K562 (cell line): ENCODE measurements around the gene RNU6-1. TPM values are rescaled to one million over a fixed set of nuclear protein-coding genes. Genes with fewer than 3 reads are reported as not detected.

Experiments used
- ATAC-seq: fragments of 200-7000 bp; cut with Tn5 transposase; 3 replicates; pipeline ENCODE4 v1.9.1; 2020; ENCODE audit warnings: moderate library complexity
- BruUV-seq: library from RNA; stranded (reverse); fragments of 400-500 nt; replicated peaks from 2 replicates; lab custom pipeline; 2021; lab: Mats Ljungman, UMichigan
- CTCF ChIA-PET: fragments of 300-600 bp; formaldehyde crosslinking; extraction: SDS; loops from one replicate; lab custom pipeline; 2021; ENCODE audit warnings: low intra/inter-chr PET ratio; lab: Yijun Ruan, JAX
- POLR2A ChIA-PET: fragments of 300-600, 350-650 bp; sonication (Branson Sonifier 250); formaldehyde crosslinking; extraction: SDS; loops from one replicate; lab custom pipeline; 2021; ENCODE audit warnings: antibody characterized with exemption, inconsistent platforms; lab: Yijun Ruan, JAX
- DNase-seq, 4 experiments: peaks; one replicate each; pipeline versions ENCODE4 v3.0.0 to v3.0.0-alpha.2; 2011 to 2018; ENCODE audit warnings: low spot score in 3 of 4, mixed read lengths in 3 of 4; ENCODE audit errors: extremely low read depth in 1 of 4
- FAIRE-seq: peaks from 2 replicates; lab custom pipeline; 2011; peaks lifted over from hg19 to GRCh38; lab: Jason Lieb, UNC
- H2AFZ ChIP-seq: 2 replicates; pipeline ENCODE4 v1.6.0; 2011; ENCODE audit warnings: low read depth, low read length, control low read depth, inconsistent platforms
- H3K27ac ChIP-seq: fragments of 200-600 bp; 3 replicates; pipeline ENCODE4 v1.8.0; 2011; ENCODE audit warnings: low read depth, mild to moderate bottlenecking, control low read depth, inconsistent platforms, low read length, moderate library complexity, mixed read lengths; ENCODE audit errors: extremely low read depth
- H3K27me3 ChIP-seq, 2 experiments: fragments of 300-600 bp in 1 of 2; 2 replicates in 1 of 2; 3 replicates in 1 of 2; pipeline versions ENCODE4 v1.6.0 to v1.8.0; 2011; ENCODE audit warnings: inconsistent platforms in 2 of 2, low read length in 2 of 2, mild to moderate bottlenecking in 1 of 2, mixed read lengths in 1 of 2, moderate library complexity in 1 of 2; ENCODE audit not compliant: control insufficient read depth in 2 of 2, insufficient read depth in 2 of 2
- H3K36me3 ChIP-seq: fragments of 300-600 bp; 3 replicates; pipeline ENCODE4 v1.8.0; 2011; ENCODE audit warnings: mild to moderate bottlenecking, low read length, inconsistent platforms; ENCODE audit not compliant: control insufficient read depth, insufficient read depth
- H3K4me1 ChIP-seq, 2 experiments: fragments of 200-600 bp in 1 of 2; replicated peaks in 1 of 2; 2 replicates in 1 of 2; 3 replicates in 1 of 2; pipeline versions ENCODE4 v1.5.1 to v1.8.0; 2011; ENCODE audit warnings: inconsistent platforms in 2 of 2, low read length in 2 of 2, mild to moderate bottlenecking in 1 of 2, mixed read lengths in 1 of 2, moderate library complexity in 1 of 2; ENCODE audit not compliant: control insufficient read depth in 2 of 2, insufficient read depth in 2 of 2
- H3K4me2 ChIP-seq: 2 replicates; pipeline ENCODE4 v1.6.1; 2011; ENCODE audit warnings: low read length, control low read depth, inconsistent platforms, mixed read lengths; ENCODE audit not compliant: insufficient read depth
- H3K4me3 ChIP-seq: fragments of 200-600 bp; sonication (generic), shearing (Covaris generic); 2 replicates; pipeline ENCODE4 v1.5.1; 2016; ENCODE audit warnings: control low read depth, inconsistent platforms
- H3K79me2 ChIP-seq: fragments of 200-600 bp; 3 replicates; pipeline ENCODE4 v1.8.0; 2011; ENCODE audit warnings: low read length, inconsistent platforms; ENCODE audit not compliant: control insufficient read depth, insufficient read depth
- H3K9ac ChIP-seq, 2 experiments: 2 replicates each; pipeline versions ENCODE4 v1.6.0 to v1.6.1; 2011; ENCODE audit warnings: low read depth in 2 of 2, low read length in 2 of 2, control low read depth in 1 of 2, inconsistent platforms in 1 of 2, mild to moderate bottlenecking in 1 of 2, mixed read lengths in 1 of 2; ENCODE audit not compliant: insufficient read depth in 1 of 2
- H3K9me1 ChIP-seq: one replicate; pipeline ENCODE4 v1.6.0; 2011; ENCODE audit warnings: inconsistent platforms, mild to moderate bottlenecking, low read length, moderate library complexity; ENCODE audit not compliant: control insufficient read depth, insufficient read depth
- H3K9me3 ChIP-seq: replicated peaks from 2 replicates; pipeline ENCODE4 v1.5.1; 2011; ENCODE audit warnings: low read depth, low read length, inconsistent platforms; ENCODE audit not compliant: control insufficient read depth, insufficient read depth
- H4K20me1 ChIP-seq: replicated peaks from 2 replicates; pipeline ENCODE4 v1.6.1; 2011; ENCODE audit warnings: low read length, inconsistent platforms, mixed read lengths; ENCODE audit not compliant: control insufficient read depth, insufficient read depth
- CBX3 ChIP-seq, 2 experiments: IDR thresholded peaks; 1 replicate in 1 of 2; 2 replicates in 1 of 2; pipeline ENCODE4 v1.6.1; 2012; ENCODE audit warnings: inconsistent platforms in 2 of 2, low read length in 2 of 2, borderline replicate concordance in 1 of 2, control low read depth in 1 of 2
- PRPF4 ChIP-seq: fragments of 200-400 bp; formaldehyde crosslinking; IDR thresholded peaks from one replicate; pipeline ENCODE4 v1.6.1; 2017; ENCODE audit warnings: low read length, low read depth, mild to moderate bottlenecking; ENCODE audit not compliant: insufficient read depth, poor library complexity, severe bottlenecking
- WGBS: fragments of 100-300 bp; shearing (Covaris generic); methylation state at CpG from one replicate; pipeline ENCODE4 v1.1.6; 2016; ENCODE audit warnings: low coverage, mixed read lengths; ENCODE audit not compliant: insufficient coverage; ENCODE audit errors: missing lambda C conversion rate; 5-methylcytosine and 5-hydroxymethylcytosine counted together
- in situ Hi-C: fragments of 300-500 bp; cut with MboI; formaldehyde crosslinking; loops from 4 replicates; pipeline ENCODE4 v1.15.0; 2018; ENCODE audit warnings: inconsistent platforms, mixed read lengths
- intact Hi-C: fragments of 100-400 bp; cut with micrococcal nuclease; formaldehyde crosslinking; loops from 2 replicates; pipeline ENCODE4 v1.14.2; 2022
- polyA plus RNA-seq, 8 experiments: library from polyadenylated mRNA; depleted of rRNA in 4 of 8; stranded (reverse) in 5 of 8; unstranded in 3 of 8; fragments of >200 nt; fragmentation: Nextera tagmentation in 2 of 8; fragmentation: Illumina TruSeq in 1 of 8; extraction: Ambion mirVana in 2 of 8; extraction: Trizol in 1 of 8; gene quantifications; 2 replicates each; pipeline versions ENCODE4 v1.2.1 to v1.2.3, GENCODE V29; 2011 to 2014; ENCODE audit warnings: inconsistent platforms in 1 of 8, missing spikeins in 1 of 8
- total RNA-seq, 7 experiments: library from RNA; depleted of rRNA in 6 of 7; stranded (reverse); fragments of >200 nt in 6 of 7; fragmentation: Illumina TruSeq in 2 of 7; extraction: Trizol in 2 of 7; gene quantifications; 2 replicates each; pipeline versions ENCODE4 v1.2.1 to v1.2.3, GENCODE V29; 2011 to 2021; ENCODE audit warnings: low replicate concordance in 1 of 7
- TF ChIP-seq, protein P1 (sequence below): fragments of 250-450 bp; sonication (Bioruptor Pico); IDR thresholded peaks from 2 replicates; pipeline ENCODE4 v1.8.0; 2021; ENCODE audit warnings: moderate library complexity, mild to moderate bottlenecking, inconsistent platforms
- TF ChIP-seq, protein P2 (sequence below): sonication (generic); formaldehyde crosslinking; IDR thresholded peaks from 2 replicates; pipeline ENCODE4 v1.5.0; 2020; ENCODE audit warnings: missing genetic modification reagents

The RNU6-1 gene
- total and polyA plus RNA-seq, 9 of the 15 experiments (the other 6 are each of a cell fraction or from before 2014, with no cell fraction given) = not detected

DNA sequence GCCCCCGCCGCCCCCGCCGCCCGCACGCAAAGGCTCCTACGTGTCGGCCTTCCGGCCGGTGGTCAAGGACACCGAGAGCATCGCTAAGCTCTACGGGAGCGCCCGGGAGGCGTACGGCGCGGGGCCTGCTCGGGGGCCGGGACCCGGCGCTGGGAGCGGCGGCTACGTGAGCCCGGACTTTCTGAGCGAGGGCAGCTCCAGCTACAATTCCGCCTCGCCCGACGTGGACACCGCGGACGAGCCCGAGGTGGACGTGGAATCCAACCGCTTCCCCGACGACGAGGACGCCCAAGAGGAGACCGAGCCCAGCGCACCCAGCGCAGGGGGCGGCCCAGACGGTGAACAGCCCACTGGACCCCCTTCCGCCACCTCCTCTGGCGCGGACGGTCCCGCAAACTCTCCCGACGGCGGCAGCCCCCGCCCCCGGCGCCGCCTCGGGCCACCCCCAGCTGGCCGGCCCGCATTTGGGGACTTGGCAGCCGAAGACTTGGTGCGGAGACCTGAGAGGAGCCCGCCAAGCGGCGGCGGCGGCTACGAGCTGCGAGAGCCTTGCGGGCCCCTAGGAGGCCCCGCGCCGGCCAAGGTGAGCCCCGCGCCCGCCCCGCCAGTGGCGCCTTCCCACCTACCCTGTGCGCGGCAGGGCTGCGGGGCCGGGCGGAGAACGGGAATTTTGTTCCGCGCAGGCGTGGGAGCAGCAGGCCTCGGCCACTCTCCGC, 12.1 kb downstream of the RNU6-1 start:
- in situ Hi-C loops (no loop called here), intact Hi-C loops (no loop called here)
- POLR2A ChIA-PET = no interaction called here
- Histone ChIP-seq H3K9me3 (no peaks in the 10 kb centered on the region; the same call in 1 of the 2 replicates), H3K27ac (no peak overlapping the region), H3K79me2 (no peaks in the 10 kb centered on the region), H3K9me1 (no peaks in the 10 kb centered on the region), H3K4me2 (no peak overlapping the region), H3K36me3 (no peaks in the 10 kb centered on the region), H2AFZ (no peak overlapping the region), H3K4me1 (peaks cover 0 to 26% of the 10 kb centered on the region in 2 experiments; a peak in 2 of 5 replicates), H3K4me3 (no peak overlapping the region), H3K9ac (no peak overlapping the region), H4K20me1 (peaks cover 1% of the 10 kb centered on the region), H3K27me3 (peaks cover 15 to 27% of the 10 kb centered on the region in 2 experiments; a peak in 4 of 5 replicates)
- no peak for ATAC-seq
- BruUV-seq = no TSS peak
- WGBS = 91% methylated on average over 8 of the region's 91 CpGs
- CTCF ChIA-PET = no interaction called here
- FAIRE-seq = no peak
- TF ChIP-seq PRPF4 (no peak), CBX3 (IDR thresholded peaks at IDR 0.05; ENCODE audit: borderline replicate concordance in 1 of 2, low read length in 2 of 2) (no peak)
- TF ChIP-seq, protein P1, sequence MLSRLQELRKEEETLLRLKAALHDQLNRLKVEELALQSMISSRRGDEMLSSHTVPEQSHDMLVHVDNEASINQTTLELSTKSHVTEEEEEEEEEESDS (CRISPR knock-in tag) = no peak
- TF ChIP-seq, protein P2, sequence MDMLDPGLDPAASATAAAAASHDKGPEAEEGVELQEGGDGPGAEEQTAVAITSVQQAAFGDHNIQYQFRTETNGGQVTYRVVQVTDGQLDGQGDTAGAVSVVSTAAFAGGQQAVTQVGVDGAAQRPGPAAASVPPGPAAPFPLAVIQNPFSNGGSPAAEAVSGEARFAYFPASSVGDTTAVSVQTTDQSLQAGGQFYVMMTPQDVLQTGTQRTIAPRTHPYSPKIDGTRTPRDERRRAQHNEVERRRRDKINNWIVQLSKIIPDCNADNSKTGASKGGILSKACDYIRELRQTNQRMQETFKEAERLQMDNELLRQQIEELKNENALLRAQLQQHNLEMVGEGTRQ (CRISPR knock-in tag) = no peak
- DNase-seq = no peak
